ENCODE measurements around the gene IL1RN.

GRCh38 chr2:113156278-113157117, 29.1 kb downstream of the IL1RN start:
- TF ChIP-seq POLR2A (IDR thresholded peaks at IDR 0.05) (no peak), CTCF (IDR thresholded peaks at IDR 0.05 in 4 of 5, conservative IDR thresholded peaks at IDR 0.05 in 1 of 5) (no peak)
